Thyroid gland (tissue), 4 donors: ENCODE data around the gene TXNDC11. TPM values are rescaled to one million over a fixed set of nuclear protein-coding genes. Genes with fewer than 3 reads are reported as not detected.

Experiments
- DNase-seq, 2 donors: peaks; one replicate each; pipeline ENCODE4 v3.0.0-alpha.2; 2019
- H3K27ac ChIP-seq, 3 donors: fragments of 200-600 bp; sonication (generic); 1 replicate in 2 of 3; 2 replicates in 1 of 3; pipeline ENCODE4 v1.5.1; 2016 to 2019; ENCODE audit warnings: mild to moderate bottlenecking in 1 of 3, moderate library complexity in 1 of 3
- H3K27me3 ChIP-seq: fragments of 200-600 bp; sonication (generic); one replicate; pipeline ENCODE4 v1.5.1; 2019
- H3K36me3 ChIP-seq, 2 donors: fragments of 200-600 bp; sonication (generic); one replicate each; pipeline ENCODE4 v1.5.1; 2016 to 2019
- H3K4me1 ChIP-seq, 2 donors: fragments of 200-600 bp; sonication (generic); one replicate each; pipeline ENCODE4 v1.5.1; 2017 to 2019
- H3K4me3 ChIP-seq, 3 donors: fragments of 200-600 bp; sonication (generic); replicated peaks in 1 of 3; 1 replicate in 2 of 3; 2 replicates in 1 of 3; pipeline ENCODE4 v1.5.1; 2016; ENCODE audit warnings: mild to moderate bottlenecking in 1 of 3
- H3K9me3 ChIP-seq: fragments of 200-600 bp; sonication (generic); one replicate; pipeline ENCODE4 v1.5.1; 2017
- POLR2A ChIP-seq, 2 donors: fragments of 450-650 bp; IDR thresholded peaks; one replicate each; pipeline ENCODE4 v1.6.1; 2017; ENCODE audit warnings: antibody characterized with exemption in 2 of 2, mild to moderate bottlenecking in 2 of 2, moderate library complexity in 1 of 2
- WGBS, 2 donors: methylation state at CpG; one replicate each; pipeline ENCODE4 v1.1.5; 2017; 5-methylcytosine and 5-hydroxymethylcytosine counted together
- intact Hi-C: fragments of 100-400 bp; cut with DNase I; formaldehyde crosslinking; loops from one replicate; pipeline ENCODE4 v1.15.1; 2023
- total RNA-seq, 4 donors: library from RNA; depleted of rRNA; stranded (reverse); fragments of >200 nt; gene quantifications; one replicate each; pipeline ENCODE4 v1.2.3, GENCODE V29; 2016
- TF ChIP-seq, protein P1 (sequence below), 6 experiments: fragments of 200-600 bp in 3 of 6; fragments of 450-650 bp in 3 of 6; sonication (generic) in 3 of 6; IDR thresholded peaks; one replicate each; pipeline ENCODE4 v1.5.1; 2016 to 2019; ENCODE audit warnings: antibody characterized with exemption in 6 of 6, mild to moderate bottlenecking in 2 of 6, inconsistent platforms in 1 of 6, moderate library complexity in 1 of 6

Gene TXNDC11
- total RNA-seq, 4 donors from 2014 or later: 77.3 to 135 (median 115) TPM

DNA sequence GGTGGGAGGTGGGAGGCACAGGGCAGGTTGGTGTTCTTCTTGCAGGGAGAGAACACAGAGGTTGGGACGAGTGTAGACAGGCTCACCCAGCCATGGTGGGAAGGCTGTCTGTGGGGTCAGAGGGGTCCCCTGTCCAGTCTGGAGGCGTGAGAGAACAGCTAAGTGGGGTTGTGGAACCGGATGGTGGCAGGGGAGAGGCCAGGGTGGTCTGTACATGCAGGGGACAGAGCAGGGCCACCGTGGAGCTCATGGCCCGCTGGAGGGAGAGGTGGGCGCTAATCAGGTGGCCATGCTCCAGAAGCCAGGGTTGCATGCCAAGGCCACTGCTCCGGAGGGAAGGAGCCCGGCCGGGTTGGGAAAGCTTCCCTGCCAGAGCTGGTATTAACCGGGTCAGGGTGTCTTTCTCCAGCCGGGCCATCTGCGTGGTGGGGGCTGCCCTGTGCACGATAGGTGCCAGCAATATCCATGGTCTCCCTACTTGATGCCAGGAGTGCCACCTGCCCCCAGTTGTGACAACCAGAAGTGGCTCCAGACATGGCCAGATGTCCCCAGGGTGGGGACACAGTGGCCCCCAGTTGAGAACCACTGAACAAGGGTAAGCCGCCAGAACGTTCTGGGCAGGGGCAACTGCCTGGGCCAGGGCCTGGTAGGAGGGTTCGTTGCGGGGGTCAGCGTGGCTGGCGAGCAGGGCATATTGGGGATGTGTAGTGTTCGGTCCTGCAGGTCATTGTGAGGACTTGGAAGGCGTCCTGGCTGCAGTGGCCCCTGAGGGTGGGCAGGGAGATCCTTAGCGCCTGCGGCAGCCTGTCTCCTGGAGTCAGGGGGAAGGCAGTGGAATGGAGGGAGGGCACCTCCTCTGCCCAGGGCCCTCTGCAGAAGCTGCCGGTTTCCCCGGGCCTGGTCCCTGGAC is 69.3 kb downstream of the TXNDC11 start:
- H3K36me3 ChIP-seq: peaks cover 16 to 21% of the 10 kb centered on the region in 2 donors
- H3K4me3 ChIP-seq: no peak overlapping the region
- peaks cover 21 to 44% of the 10 kb centered on the region in 2 donors for H3K4me1 ChIP-seq
- H3K27ac ChIP-seq: peak overlapping the region; percentile 33 to 46 (median 33)
- H3K27me3 ChIP-seq: no peaks in the 10 kb centered on the region
- no peaks in the 10 kb centered on the region for H3K9me3 ChIP-seq
- 69 to 81% methylated on average over 13 to 16 of the region's 25 CpGs for WGBS, 2 donors
- peak; percentile 66 to 82 for DNase-seq
- no peak for TF ChIP-seq POLR2A (IDR thresholded peaks at IDR 0.05)
- TF ChIP-seq, protein P1, sequence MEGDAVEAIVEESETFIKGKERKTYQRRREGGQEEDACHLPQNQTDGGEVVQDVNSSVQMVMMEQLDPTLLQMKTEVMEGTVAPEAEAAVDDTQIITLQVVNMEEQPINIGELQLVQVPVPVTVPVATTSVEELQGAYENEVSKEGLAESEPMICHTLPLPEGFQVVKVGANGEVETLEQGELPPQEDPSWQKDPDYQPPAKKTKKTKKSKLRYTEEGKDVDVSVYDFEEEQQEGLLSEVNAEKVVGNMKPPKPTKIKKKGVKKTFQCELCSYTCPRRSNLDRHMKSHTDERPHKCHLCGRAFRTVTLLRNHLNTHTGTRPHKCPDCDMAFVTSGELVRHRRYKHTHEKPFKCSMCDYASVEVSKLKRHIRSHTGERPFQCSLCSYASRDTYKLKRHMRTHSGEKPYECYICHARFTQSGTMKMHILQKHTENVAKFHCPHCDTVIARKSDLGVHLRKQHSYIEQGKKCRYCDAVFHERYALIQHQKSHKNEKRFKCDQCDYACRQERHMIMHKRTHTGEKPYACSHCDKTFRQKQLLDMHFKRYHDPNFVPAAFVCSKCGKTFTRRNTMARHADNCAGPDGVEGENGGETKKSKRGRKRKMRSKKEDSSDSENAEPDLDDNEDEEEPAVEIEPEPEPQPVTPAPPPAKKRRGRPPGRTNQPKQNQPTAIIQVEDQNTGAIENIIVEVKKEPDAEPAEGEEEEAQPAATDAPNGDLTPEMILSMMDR (IDR thresholded peaks at IDR 0.05): no peak
- intact Hi-C loops: no loop called here

DNA sequence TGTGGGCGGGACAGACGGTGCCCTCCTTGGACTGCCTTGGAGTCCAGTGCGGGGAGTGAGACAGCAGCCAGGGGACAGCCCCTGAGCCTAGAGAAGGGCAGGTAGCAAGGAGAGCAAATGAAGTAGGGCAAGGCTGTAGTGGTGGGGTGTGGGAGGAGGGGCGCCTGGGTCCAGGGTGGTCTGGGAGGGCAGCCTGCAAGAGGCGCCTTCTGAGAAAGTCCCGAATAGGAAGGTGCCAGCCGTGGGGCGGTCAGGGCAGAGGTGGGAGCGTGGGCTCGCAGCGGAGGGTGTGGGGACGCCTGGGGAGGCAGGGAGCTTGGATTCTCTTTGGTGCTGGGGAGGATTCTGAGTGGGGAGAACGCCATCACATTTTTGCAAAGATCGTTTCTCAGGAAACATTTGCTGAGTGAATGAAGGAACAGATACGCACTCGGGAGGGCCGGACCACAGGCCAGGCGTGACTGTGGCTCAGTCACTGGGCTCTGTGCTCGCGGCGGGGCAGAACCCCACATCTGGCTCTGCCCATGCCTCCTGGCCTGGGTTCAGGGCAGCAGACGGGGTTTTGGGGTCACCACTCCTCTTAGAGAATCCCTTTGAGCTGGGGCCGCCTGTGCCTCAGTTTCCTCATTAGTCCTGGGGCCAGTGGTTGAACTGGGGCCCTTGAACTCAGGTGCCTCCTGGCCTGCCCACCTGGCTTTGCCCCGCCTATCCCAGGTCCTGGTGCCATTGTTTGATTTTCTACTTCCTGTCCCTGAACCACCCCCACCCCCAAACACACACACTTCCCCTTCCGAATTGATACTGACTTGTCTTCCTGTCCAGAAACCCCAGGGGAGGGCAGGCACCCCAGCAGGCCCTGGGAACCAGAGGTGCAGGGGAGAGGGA is 70.2 kb downstream of the TXNDC11 start:
- WGBS, 2 donors: 90 to 94% methylated on average over 25 of the region's 25 CpGs
- intact Hi-C loops: no loop called here
- Histone ChIP-seq H3K27ac (peak overlapping the region; percentile 33 to 46 (median 33)), H3K4me3 (no peak overlapping the region), H3K4me1 (peaks cover 25 to 39% of the 10 kb centered on the region in 2 donors), H3K9me3 (no peaks in the 10 kb centered on the region), H3K27me3 (no peaks in the 10 kb centered on the region), H3K36me3 (peaks cover 8 to 12% of the 10 kb centered on the region in 2 donors)
- TF ChIP-seq, protein P1 (IDR thresholded peaks at IDR 0.05): no peak
- no peak for TF ChIP-seq POLR2A (IDR thresholded peaks at IDR 0.05)
- peak in 1 of 2 donors; percentile 27 for DNase-seq

DNA sequence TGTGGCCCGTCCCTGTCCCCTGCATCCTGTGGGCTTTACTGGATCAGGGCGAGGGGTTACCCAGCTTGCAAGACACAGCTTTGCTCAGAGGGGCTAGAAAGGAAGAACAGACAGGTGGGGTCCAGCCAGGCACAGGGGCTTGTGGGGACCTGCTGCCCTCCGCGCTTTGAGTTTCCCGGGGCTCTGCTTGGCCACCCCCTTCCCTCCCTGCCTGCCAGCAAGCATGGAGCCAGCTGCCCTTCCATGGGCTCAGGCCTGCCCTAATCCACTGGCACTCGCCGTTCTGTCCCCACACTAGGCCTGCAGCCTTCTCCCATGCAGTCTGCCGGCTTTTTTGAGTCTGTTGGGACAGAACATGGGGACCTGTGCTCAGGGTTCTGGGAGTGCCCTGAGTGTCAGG is 71.0 kb downstream of the TXNDC11 start:
- Histone ChIP-seq H3K4me3 (no peak overlapping the region), H3K4me1 (peaks cover 25 to 38% of the 10 kb centered on the region in 2 donors), H3K9me3 (no peaks in the 10 kb centered on the region), H3K36me3 (peaks cover 6 to 7% of the 10 kb centered on the region in 2 donors), H3K27ac (no peak overlapping the region), H3K27me3 (no peaks in the 10 kb centered on the region)
- WGBS, 2 donors: 97 to 100% methylated on average over 5 to 8 of the region's 8 CpGs
- TF ChIP-seq POLR2A (IDR thresholded peaks at IDR 0.05): no peak
- intact Hi-C loops: no loop called here
- no peak for DNase-seq

DNA sequence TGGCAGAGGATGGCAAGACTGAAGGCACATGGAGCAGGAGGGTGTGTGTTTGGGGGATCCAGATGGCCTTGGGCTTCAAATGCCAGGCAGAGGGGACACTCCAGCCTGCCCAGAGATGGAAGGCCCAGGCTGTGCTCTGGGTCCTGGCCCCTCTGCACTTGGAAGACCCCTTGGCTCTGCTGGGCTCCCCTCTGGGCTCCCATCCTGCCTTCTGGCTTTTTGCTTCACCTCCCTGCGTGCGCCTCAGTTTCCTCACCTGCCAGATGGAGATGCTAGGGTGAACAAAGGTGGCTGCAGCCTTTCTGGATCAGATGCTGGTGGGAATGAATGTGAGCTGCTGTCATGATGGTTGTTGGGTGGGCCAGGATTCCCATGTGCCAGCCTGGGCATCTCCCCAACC is 71.4 kb downstream of the TXNDC11 start:
- DNase-seq: no peak
- H3K36me3 ChIP-seq: peaks cover 4 to 5% of the 10 kb centered on the region in 2 donors
- H3K27me3 ChIP-seq: no peaks in the 10 kb centered on the region
- peaks cover 25 to 38% of the 10 kb centered on the region in 2 donors for H3K4me1 ChIP-seq
- TF ChIP-seq, protein P1 (IDR thresholded peaks at IDR 0.05): no peak
- TF ChIP-seq POLR2A (IDR thresholded peaks at IDR 0.05): no peak
- intact Hi-C loops: no loop called here
- no peak overlapping the region for H3K27ac ChIP-seq
- 100% methylated on average over 2 of the region's 2 CpGs for WGBS, 2 donors
- no peak overlapping the region for H3K4me3 ChIP-seq
- H3K9me3 ChIP-seq: no peaks in the 10 kb centered on the region
